ENCODE results near the gene BOC.

The BOC gene

GRCh38 chr3:113259196-113259595 is 47.8 kb downstream of the BOC start:
- peaks cover 13% of the 10 kb centered on the region for H3K4me1 ChIP-seq (ENCODE audit: control insufficient read depth, insufficient read depth, low read length)
- H3K4me3 ChIP-seq (ENCODE audit: low read length) = no peak overlapping the region
- no peak overlapping the region for H3K9ac ChIP-seq (ENCODE audit: low read length)
- H3K27me3 ChIP-seq (ENCODE audit: control insufficient read depth, insufficient read depth, low read length) = no peaks in the 10 kb centered on the region
- H3K36me3 ChIP-seq (ENCODE audit: control insufficient read depth, insufficient read depth, low read length) = no peaks in the 10 kb centered on the region
- H3K9me3 ChIP-seq (ENCODE audit: control insufficient read depth, low read length) = no peaks in the 10 kb centered on the region

- H3K9ac ChIP-seq (ENCODE audit: low read length) = no peak overlapping the region
- H3K4me1 ChIP-seq (ENCODE audit: control insufficient read depth, insufficient read depth, low read length) = peaks cover 13% of the 10 kb centered on the region
- H3K27me3 ChIP-seq (ENCODE audit: control insufficient read depth, insufficient read depth, low read length) = no peaks in the 10 kb centered on the region
Measured at GRCh38 chr3:113261063-113261625, 49.8 kb downstream of the BOC start.

GRCh38 chr3:113261626-113262303 is 50.4 kb downstream of the BOC start:
- peaks cover 13% of the 10 kb centered on the region for H3K4me1 ChIP-seq (ENCODE audit: control insufficient read depth, insufficient read depth, low read length)
- H3K27me3 ChIP-seq (ENCODE audit: control insufficient read depth, insufficient read depth, low read length) = no peaks in the 10 kb centered on the region
- H3K4me3 ChIP-seq (ENCODE audit: low read length) = no peak overlapping the region
- H3K9me3 ChIP-seq (ENCODE audit: control insufficient read depth, low read length) = no peaks in the 10 kb centered on the region
- H3K9ac ChIP-seq (ENCODE audit: low read length) = no peak overlapping the region
- no peaks in the 10 kb centered on the region for H3K36me3 ChIP-seq (ENCODE audit: control insufficient read depth, insufficient read depth, low read length)

More at GRCh38 chr3:113261063-113261625, 49.8 kb downstream of the BOC start:
- no peaks in the 10 kb centered on the region for H3K9me3 ChIP-seq (ENCODE audit: control insufficient read depth, low read length)
- H3K36me3 ChIP-seq (ENCODE audit: control insufficient read depth, insufficient read depth, low read length) = no peaks in the 10 kb centered on the region
- no peak overlapping the region for H3K4me3 ChIP-seq (ENCODE audit: low read length)

GRCh38 chr3:113262304-113262665 is 50.9 kb downstream of the BOC start:
- Histone ChIP-seq H3K4me1 (ENCODE audit: control insufficient read depth, insufficient read depth, low read length) (peaks cover 13% of the 10 kb centered on the region), H3K9ac (ENCODE audit: low read length) (no peak overlapping the region), H3K36me3 (ENCODE audit: control insufficient read depth, insufficient read depth, low read length) (no peaks in the 10 kb centered on the region), H3K9me3 (ENCODE audit: control insufficient read depth, low read length) (no peaks in the 10 kb centered on the region), H3K4me3 (ENCODE audit: low read length) (no peak overlapping the region), H3K27me3 (ENCODE audit: control insufficient read depth, insufficient read depth, low read length) (no peaks in the 10 kb centered on the region)

- Histone ChIP-seq H3K27me3 (ENCODE audit: control insufficient read depth, insufficient read depth, low read length) (no peaks in the 10 kb centered on the region), H3K9ac (ENCODE audit: low read length) (no peak overlapping the region), H3K36me3 (ENCODE audit: control insufficient read depth, insufficient read depth, low read length) (no peaks in the 10 kb centered on the region), H3K4me3 (ENCODE audit: low read length) (no peak overlapping the region), H3K9me3 (ENCODE audit: control insufficient read depth, low read length) (no peaks in the 10 kb centered on the region), H3K4me1 (ENCODE audit: control insufficient read depth, insufficient read depth, low read length) (peaks cover 13% of the 10 kb centered on the region)
Measured at GRCh38 chr3:113263020-113263419, 51.7 kb downstream of the BOC start.

GRCh38 chr3:113263778-113264177 is 52.4 kb downstream of the BOC start:
- H3K4me1 ChIP-seq (ENCODE audit: control insufficient read depth, insufficient read depth, low read length) = peaks cover 13% of the 10 kb centered on the region
- no peak overlapping the region for H3K4me3 ChIP-seq (ENCODE audit: low read length)
- H3K9ac ChIP-seq (ENCODE audit: low read length) = no peak overlapping the region
- no peaks in the 10 kb centered on the region for H3K36me3 ChIP-seq (ENCODE audit: control insufficient read depth, insufficient read depth, low read length)
- no peaks in the 10 kb centered on the region for H3K27me3 ChIP-seq (ENCODE audit: control insufficient read depth, insufficient read depth, low read length)
- H3K9me3 ChIP-seq (ENCODE audit: control insufficient read depth, low read length) = no peaks in the 10 kb centered on the region

- H3K9me3 ChIP-seq (ENCODE audit: control insufficient read depth, low read length) = no peaks in the 10 kb centered on the region
- H3K4me3 ChIP-seq (ENCODE audit: low read length) = no peak overlapping the region
- no peak overlapping the region for H3K9ac ChIP-seq (ENCODE audit: low read length)
- no peaks in the 10 kb centered on the region for H3K27me3 ChIP-seq (ENCODE audit: control insufficient read depth, insufficient read depth, low read length)
- no peaks in the 10 kb centered on the region for H3K36me3 ChIP-seq (ENCODE audit: control insufficient read depth, insufficient read depth, low read length)
- peaks cover 10% of the 10 kb centered on the region for H3K4me1 ChIP-seq (ENCODE audit: control insufficient read depth, insufficient read depth, low read length)
Measured at GRCh38 chr3:113264283-113265131, 53.1 kb downstream of the BOC start.

- Histone ChIP-seq H3K4me3 (ENCODE audit: low read length) (no peak overlapping the region), H3K4me1 (ENCODE audit: control insufficient read depth, insufficient read depth, low read length) (peaks cover 10% of the 10 kb centered on the region), H3K9me3 (ENCODE audit: control insufficient read depth, low read length) (no peaks in the 10 kb centered on the region), H3K9ac (ENCODE audit: low read length) (no peak overlapping the region), H3K27me3 (ENCODE audit: control insufficient read depth, insufficient read depth, low read length) (no peaks in the 10 kb centered on the region), H3K36me3 (ENCODE audit: control insufficient read depth, insufficient read depth, low read length) (no peaks in the 10 kb centered on the region)
Measured at GRCh38 chr3:113265231-113265630, 53.9 kb downstream of the BOC start.

GRCh38 chr3:113266738-113267137 is 55.4 kb downstream of the BOC start:
- H3K27me3 ChIP-seq (ENCODE audit: control insufficient read depth, insufficient read depth, low read length) = no peaks in the 10 kb centered on the region
- peaks cover 11% of the 10 kb centered on the region for H3K4me1 ChIP-seq (ENCODE audit: control insufficient read depth, insufficient read depth, low read length)
- no peak overlapping the region for H3K4me3 ChIP-seq (ENCODE audit: low read length)
- no peaks in the 10 kb centered on the region for H3K9me3 ChIP-seq (ENCODE audit: control insufficient read depth, low read length)
- no peaks in the 10 kb centered on the region for H3K36me3 ChIP-seq (ENCODE audit: control insufficient read depth, insufficient read depth, low read length)
- no peak overlapping the region for H3K9ac ChIP-seq (ENCODE audit: low read length)

- Histone ChIP-seq H3K36me3 (ENCODE audit: control insufficient read depth, insufficient read depth, low read length) (no peaks in the 10 kb centered on the region), H3K9ac (ENCODE audit: low read length) (no peak overlapping the region), H3K27me3 (ENCODE audit: control insufficient read depth, insufficient read depth, low read length) (no peaks in the 10 kb centered on the region), H3K9me3 (ENCODE audit: control insufficient read depth, low read length) (no peaks in the 10 kb centered on the region), H3K4me3 (ENCODE audit: low read length) (no peak overlapping the region), H3K4me1 (ENCODE audit: control insufficient read depth, insufficient read depth, low read length) (peaks cover 4% of the 10 kb centered on the region)
Measured at GRCh38 chr3:113268311-113268710, 57.0 kb downstream of the BOC start.

GRCh38 chr3:113268942-113269341 is 57.6 kb downstream of the BOC start:
- H3K9me3 ChIP-seq (ENCODE audit: control insufficient read depth, low read length) = no peaks in the 10 kb centered on the region
- H3K36me3 ChIP-seq (ENCODE audit: control insufficient read depth, insufficient read depth, low read length) = no peaks in the 10 kb centered on the region
- H3K4me3 ChIP-seq (ENCODE audit: low read length) = no peak overlapping the region
- peaks cover 4% of the 10 kb centered on the region for H3K4me1 ChIP-seq (ENCODE audit: control insufficient read depth, insufficient read depth, low read length)
- no peak overlapping the region for H3K9ac ChIP-seq (ENCODE audit: low read length)
- no peaks in the 10 kb centered on the region for H3K27me3 ChIP-seq (ENCODE audit: control insufficient read depth, insufficient read depth, low read length)

GRCh38 chr3:113269661-113270060 is 58.3 kb downstream of the BOC start:
- no peak overlapping the region for H3K4me3 ChIP-seq (ENCODE audit: low read length)
- H3K9me3 ChIP-seq (ENCODE audit: control insufficient read depth, low read length) = no peaks in the 10 kb centered on the region
- H3K9ac ChIP-seq (ENCODE audit: low read length) = no peak overlapping the region
- no peaks in the 10 kb centered on the region for H3K27me3 ChIP-seq (ENCODE audit: control insufficient read depth, insufficient read depth, low read length)
- no peaks in the 10 kb centered on the region for H3K36me3 ChIP-seq (ENCODE audit: control insufficient read depth, insufficient read depth, low read length)
- H3K4me1 ChIP-seq (ENCODE audit: control insufficient read depth, insufficient read depth, low read length) = peaks cover 4% of the 10 kb centered on the region
